GM21423 (cell line): ENCODE results near the gene ZBED4.

Experiments
- ATAC-seq: cut with Tn5 transposase; IDR thresholded peaks from one replicate; pipeline ENCODE4 v1.9.1; 2021; ENCODE audit warnings: mild to moderate bottlenecking, moderate library complexity; ENCODE audit not compliant: unreplicated experiment

ZBED4 gene

DNA sequence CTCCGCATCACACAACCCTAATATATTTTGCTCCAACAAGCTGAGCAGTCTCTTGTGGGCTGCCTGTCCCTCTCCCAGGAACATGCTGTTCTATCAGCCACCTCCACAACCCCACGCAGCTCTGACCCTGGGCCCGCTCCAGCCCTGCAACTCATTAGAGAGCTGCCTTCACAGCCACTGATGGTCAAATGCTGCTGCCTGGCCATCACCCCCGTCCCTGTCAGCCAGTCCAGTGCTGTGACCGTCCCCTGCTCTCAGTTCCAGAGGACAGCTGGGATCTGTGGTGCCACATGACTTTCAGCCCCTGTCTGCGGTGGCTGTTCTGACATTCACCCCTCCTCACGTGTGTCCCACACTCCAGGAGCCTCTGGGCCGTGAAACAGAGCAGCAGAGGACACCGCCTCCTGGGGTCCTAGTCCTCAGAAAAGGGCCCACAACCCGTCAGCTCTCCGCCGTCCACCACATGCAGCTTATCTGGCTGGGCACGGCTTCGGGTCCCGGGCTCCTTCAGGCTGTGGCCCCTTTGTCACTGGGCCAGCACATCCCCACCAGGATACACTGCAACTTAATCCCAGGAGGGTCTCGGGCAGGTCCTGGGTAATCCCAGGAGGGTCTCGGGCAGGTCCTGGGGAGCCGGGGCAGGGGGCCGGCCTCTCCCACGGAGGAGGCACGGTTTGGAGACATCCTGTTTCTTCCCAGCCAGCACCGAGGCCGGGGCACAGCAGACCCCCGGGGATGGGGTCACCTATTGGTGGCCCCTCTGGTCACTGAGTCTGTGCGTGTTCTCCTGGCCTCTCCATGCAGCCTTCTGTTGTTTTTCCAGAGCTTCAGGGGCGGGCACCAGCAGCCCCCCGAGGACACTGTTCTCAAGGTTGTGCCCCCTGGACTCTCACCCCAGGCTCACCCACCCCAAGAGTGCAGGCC is 79.9 kb downstream of the ZBED4 start:
- no peak for ATAC-seq

DNA sequence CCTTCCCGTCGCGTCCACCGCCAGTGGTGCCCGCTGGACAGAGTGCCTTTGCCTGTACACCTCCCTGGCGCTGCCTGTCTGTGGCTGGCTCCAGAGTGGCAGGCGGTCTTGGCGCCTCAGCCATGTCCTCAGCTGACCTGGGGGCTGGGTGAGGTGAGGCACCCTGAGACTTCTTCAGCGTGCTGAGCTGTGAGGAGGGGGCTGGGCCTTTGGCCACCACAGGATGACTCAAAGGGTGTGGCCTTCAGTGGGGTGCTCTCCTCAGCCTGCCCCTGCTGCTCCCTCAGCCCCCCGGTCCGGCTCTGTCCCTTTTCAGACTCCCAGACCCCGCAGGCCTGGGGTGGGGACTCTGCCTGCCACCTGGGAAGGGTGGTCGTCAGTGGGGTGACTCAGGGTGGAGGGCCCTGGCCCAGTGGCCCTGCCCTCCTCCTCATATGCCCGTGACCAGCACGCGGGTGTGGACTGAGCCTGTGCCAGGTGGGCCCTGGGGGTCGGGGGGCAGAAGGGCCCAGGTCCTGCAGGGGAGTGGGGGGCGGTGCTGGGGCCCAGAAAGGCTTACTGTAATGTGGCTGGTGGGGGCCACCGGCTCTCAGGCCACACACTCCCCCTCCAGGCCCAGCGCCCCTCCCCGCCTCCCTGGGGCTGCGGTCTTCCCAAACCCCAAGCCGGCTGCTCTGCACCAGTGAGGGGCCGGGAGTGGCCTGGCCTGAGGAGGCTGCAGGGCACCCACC is 80.7 kb downstream of the ZBED4 start:
- ATAC-seq: no peak

DNA sequence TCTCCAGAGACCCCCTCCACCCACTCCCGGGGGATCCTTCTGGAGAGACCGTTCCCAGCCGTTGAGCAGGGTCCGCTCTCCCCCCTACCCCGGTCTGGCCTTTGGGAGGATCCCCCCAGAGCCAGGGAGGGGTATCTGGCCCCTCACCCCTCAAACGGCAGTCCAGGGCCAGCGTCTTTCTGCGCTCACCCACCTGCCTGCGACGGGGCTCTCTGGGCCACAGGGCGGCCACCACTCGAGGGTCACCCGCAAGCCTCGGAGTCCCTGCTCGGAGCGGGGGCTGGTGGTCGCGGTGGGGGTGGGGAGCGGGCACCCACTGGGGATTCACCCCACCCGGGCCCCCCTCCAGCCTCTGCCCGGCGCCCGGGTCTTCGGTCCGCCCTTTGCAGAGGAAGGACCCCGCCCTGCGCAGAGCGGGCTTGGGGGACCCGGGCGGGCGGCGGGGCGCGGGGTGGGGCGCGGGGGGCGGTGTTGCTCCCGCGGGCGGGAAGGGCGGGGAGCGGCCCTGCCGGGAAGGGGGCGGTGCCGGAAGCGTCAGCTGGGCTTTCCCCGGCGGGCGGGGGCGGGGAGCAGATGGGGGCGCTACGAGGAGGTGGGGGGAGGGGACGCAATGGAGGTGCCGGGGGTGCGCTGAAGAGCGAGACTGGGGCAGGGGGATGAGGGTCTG is 81.4 kb downstream of the ZBED4 start:
- ATAC-seq: no peak

DNA sequence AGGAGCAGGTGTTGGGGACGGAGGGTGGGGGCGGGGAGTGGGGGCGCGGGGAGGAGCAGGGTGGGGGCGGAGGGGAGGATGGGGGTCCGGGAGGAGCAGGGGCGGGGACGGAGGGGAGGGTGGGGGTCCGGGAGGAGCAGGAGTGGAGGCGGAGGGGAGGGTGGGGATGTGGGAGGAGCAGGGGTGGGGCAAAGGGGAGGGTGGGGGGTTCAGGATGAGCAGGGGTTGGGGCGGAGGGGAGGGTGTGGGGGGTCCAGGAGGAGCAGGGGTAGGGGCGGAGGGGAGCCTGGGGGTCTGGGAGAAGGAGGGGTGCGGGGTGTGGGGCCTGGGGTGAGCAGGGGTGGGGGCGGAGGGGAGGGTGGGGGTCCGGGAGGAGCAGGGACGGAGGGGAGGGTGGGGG is 81.9 kb downstream of the ZBED4 start:
- no peak for ATAC-seq

DNA sequence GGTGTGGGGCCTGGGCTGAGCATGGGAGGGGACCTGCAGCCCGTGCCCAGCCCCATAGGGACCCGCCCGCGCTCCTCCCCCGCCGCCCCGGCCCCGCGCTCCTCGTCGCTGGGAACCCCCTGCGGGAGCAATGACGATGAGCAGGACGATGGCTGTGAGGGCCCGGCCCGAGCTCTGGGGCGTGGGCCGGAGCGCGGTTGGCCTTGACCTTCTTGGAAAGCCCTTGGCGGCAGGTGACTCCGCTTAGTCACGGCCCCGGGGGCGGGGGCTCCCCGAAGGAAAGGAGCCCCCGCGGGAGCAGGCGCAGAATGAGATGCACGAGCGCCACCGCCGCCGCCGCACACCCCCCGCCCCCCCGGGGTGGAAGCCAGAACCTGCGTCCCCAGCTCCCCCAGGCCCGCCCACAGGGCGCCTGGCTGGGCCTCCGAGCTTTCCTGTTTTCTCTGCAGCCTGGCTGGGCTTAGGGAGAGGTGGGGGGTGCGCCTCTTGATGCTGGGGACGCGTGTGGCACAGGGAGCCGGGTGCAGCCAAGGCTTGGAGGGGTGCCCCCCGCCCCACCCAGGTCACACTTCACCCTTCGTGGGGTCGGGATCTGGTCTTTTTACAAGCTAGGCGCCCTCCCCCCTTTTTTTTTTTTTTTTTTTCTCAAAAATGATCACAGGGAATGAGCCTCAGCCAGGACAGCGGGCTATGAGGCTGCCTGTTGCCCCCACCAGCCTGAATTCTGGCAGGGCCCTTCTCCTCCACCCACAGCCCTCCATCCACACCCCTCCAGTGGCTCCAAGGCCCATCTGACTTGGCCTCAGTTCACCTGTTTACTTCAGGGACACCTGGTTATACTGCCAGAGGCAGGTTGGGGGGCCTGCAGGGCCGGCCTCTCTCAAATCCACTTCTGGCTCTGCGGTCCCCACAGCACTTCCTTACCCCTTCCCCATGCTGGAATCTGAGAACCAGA is 82.7 kb downstream of the ZBED4 start:
- ATAC-seq: peak; percentile 66

DNA sequence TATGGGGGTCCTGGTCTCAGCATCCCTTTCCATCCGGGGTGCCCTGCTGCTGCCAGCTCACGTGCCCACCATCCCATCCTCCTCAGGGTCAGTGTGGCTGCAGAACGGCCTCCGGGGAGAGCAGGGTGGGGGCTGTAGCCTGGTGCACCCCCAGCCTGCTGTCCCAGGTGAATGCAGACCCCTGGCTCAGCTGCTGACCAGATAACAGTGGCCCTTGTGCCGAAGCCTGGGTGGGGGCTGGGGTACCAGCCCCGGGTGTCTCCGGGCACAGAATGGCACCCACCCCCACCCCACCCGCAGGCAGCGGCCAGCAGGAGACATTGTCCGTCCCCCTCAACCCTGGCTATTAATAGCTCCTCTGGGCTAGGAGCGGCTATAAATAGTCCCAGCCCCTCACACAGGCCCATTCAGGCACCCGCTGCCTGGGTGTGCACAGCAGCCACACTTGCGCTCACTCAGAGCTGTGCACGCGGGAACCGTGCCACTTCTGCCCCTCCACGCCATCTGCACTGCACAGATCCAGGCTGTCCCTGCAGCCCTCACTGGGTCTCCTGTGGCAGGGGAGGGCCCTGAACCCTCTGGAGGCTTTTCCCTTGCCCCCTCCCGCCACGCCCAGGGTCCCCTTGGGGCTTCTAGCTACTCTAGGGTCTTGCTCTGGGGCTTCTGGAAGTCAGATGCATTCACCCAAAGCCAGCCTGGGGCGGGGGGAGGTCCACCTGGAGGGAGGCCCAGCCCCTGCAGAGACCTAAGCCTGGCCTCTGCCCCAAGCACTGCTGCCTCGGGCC is 83.5 kb downstream of the ZBED4 start:
- no peak for ATAC-seq

DNA sequence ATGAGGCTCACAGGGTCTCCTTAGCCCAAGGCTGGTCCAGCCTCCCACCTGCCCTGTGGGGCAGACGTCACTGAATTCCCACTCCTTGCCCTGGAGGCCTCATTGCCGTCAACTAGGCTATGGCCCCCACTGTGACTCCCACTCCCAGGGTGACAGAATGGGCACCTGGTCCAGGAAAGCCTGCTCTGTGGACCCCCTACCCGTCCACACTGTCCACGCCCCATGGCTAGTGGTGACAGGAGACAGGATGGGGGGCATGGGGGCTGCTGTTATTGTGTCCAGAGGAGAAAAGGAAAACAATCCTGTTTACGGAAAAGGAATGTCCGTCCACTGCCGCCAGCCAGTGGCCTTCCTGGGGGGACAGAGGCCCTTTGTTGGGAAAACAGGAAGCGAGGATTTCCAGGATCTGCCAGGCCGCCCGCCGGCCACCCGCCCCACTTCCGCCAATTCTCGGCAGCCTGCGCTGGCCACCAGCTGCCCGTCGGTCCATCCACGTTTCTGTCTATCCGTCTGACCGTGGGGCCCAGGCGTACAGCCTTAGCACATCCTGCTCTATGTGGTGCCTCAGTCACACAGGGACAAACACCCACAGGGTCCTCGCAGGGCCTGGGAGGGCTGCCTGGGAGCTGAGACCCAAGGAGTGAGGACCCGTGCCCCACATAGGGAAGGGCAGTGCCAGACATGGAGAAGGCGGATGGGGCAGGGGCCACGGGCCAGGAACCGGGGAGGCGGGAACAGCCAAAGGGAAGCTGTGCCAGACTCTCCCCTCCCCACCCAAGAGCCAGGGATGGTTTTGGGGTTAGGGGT is 84.3 kb downstream of the ZBED4 start:
- ATAC-seq: no peak

DNA sequence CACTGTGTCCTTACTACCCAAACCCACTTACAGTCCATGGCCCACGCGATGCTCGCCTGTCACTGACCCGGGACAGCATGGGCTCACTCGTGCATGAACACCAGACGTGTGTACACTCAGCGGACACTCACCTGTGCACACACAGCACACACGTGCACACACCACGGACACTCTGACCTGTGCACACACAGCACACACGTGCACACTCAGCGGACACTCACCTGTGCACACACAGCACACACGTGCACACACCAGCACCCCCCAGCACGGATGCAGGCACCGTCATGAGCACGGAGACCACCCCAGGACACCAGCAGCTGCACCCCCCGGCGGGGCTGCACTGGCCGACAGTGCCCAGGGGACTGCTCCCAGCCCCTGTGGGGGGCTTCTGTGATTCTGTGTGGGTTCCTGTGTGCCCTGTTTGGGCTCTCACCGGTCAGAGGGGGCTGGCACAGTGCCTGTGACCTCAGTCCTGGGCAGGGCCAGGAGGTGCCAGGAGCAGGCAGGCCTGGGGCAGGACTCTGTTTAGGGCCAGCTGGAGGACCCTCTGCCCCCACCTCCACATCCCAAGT is 85.0 kb downstream of the ZBED4 start:
- ATAC-seq: no peak
